GM12874 (cell line): ENCODE data around the gene SV2C.

ENCODE experiments used
- CTCF ChIP-seq: IDR thresholded peaks from 2 replicates; pipeline ENCODE4 v1.5.1; 2011; ENCODE audit warnings: low read depth, mild to moderate bottlenecking, control low read depth, low read length, moderate library complexity; ENCODE audit not compliant: insufficient read depth

The SV2C gene

GRCh38 chr5:76154009-76154690, 71.0 kb downstream of the SV2C start:
- no peak for TF ChIP-seq CTCF

DNA sequence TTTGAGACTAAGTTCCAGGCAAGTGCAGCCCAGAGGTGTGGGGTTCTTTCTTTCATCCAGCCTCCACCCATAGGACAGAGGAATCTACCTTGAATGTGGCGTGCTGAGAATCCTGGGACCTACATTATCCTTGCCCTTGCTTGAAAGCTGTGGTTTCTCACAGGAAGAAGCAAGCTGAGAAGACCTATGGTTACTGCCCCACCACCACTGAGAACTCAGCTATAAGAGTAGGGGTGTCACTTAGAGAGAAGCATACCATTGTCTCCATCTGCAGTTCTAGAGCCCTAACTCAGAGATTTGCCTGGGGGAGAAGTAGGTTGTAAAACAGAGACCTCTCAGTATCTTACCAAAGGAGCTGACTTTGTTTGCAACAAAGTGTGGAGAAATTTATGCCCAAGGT, 72.4 kb downstream of the SV2C start:
- TF ChIP-seq CTCF = no peak

DNA sequence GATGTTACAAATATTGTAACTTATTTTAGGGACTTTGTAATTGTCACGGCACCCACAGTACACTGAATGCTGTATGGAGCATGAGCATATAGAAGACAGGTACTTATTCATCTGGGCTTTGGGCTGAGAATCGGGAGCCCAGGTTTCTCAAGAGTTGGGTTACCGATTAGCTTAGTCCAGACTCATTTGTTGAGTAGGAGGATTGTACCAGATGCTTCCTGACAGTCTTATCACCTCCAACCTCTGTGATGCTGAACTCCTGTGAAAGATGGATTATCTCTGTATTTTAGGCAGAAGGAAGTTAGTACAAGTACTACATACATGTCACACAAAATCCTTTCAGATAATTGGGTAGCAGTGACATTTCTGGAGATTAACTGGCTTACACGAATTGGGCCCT, 79.2 kb downstream of the SV2C start:
- TF ChIP-seq CTCF = no peak

DNA sequence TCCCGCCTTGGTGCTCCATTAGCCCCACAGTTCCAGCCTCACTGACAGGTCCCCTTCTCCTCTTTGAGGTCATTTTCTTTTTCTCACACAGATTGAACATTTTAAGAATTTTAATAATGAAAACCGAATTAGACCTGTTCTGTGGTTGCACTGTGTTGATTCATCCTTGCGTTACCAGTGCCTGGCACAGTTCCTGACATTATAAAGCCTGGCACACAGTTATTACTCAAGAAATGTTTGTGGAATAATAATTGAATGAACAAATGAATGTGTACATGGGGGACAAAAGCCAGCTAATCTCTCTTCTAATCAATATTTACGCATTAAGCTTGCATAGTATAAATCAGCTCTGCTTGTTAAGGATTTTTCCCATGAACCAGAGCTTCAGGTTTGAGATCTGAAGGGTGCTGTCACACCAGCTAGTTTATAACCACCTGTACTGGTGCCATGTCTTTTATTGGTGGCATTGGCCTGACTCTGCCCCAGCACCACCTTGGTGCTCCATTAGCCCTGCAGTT, 80.0 kb downstream of the SV2C start:
- no peak for TF ChIP-seq CTCF

- TF ChIP-seq CTCF = no peak
Observed at GRCh38 chr5:76165029-76165428, 81.8 kb downstream of the SV2C start.

DNA sequence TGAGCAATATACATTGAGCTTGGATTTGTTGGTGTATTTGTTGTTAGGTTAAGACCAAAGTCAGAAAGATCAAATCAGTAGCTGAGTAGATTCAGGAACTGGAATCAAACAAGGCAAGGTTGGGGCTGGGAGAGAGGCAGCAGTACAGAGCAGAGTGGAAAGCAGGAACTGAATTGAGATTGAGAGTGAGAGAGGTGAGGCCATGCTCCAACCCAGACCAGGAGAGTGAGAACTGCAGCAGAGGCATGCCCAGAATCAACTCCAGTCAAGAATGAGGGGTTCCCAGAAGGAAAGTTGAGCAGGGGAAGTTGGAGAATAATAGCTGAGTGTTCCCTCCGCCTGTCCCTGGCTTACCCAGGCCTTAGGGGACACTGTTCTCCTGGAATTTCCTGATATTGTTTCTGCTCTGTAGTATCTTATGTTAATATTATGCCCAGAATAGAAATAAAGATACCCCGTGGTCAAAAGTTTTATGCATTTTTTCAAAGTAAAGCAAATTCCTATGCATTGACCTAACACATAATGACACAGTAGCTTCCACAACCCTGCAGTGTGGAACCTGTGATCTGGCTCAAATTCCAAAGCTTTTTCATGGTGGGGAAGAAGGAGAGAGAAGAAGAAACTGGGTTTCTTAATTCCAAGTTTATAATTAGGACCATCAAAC, 82.7 kb downstream of the SV2C start:
- no peak for TF ChIP-seq CTCF

DNA sequence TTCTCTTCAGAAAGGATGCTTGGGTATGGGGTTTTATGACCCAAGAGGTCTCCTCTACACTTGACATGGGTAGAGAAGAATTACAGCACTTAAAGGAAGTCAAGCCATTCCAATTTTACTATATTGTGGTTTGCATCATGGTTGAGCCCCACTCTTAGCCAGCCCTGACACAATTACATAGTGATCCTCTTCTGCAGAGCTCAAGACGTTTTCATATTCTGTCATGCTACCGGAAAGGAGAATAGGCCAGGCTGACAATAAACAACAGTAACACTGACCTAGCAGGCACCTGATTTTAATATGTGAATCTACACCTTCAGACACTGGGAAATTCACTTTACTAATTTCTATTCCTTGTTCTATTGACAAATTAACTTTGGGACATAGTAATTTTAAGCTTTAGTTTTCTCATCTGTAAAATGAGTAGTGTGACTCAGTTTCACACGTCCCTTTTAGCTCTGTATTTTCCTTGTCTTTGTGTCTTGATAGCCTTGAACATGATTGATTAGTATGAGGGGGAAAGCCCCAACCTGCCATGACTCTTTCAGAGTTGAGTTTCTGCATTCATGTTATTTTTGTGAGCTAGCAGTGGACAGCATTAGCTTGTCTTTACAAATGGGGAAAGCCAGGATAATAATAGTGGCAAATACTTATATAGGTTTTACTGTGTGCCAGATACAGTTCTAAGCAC, 83.8 kb downstream of the SV2C start:
- no peak for TF ChIP-seq CTCF
